Liver (tissue), 3 donors: ENCODE measurements around the gene CACNA1H.

Experiments used
- GABPA ChIP-seq, 2 donors: IDR thresholded peaks in 1 of 2; conservative IDR thresholded peaks in 1 of 2; 2 replicates each; pipeline ENCODE4 v1.6.1; 2016; ENCODE audit warnings: antibody characterized with exemption in 2 of 2, mild to moderate bottlenecking in 1 of 2, moderate library complexity in 1 of 2
- TAF1 ChIP-seq: conservative IDR thresholded peaks from 2 replicates; pipeline ENCODE4 v1.6.1; 2016; ENCODE audit warnings: antibody characterized with exemption, mild to moderate bottlenecking
- TF ChIP-seq, protein P1 (sequence below): fragments of 150-350 bp; IDR thresholded peaks from 2 replicates; pipeline ENCODE4 v1.5.1; 2017; ENCODE audit warnings: improper control_type of control experiment, low read depth, low read length; ENCODE audit not compliant: missing input control
- TF ChIP-seq, protein P2 (sequence below): IDR thresholded peaks from 2 replicates; pipeline ENCODE4 v1.6.1; 2016; ENCODE audit warnings: antibody characterized with exemption
- TF ChIP-seq, protein P3 (sequence below): IDR thresholded peaks from 2 replicates; pipeline ENCODE4 v1.6.1; 2016; ENCODE audit warnings: antibody characterized with exemption, mild to moderate bottlenecking
- TF ChIP-seq, protein P4 (sequence below): IDR thresholded peaks from 2 replicates; pipeline ENCODE4 v1.6.1; 2016; ENCODE audit warnings: antibody characterized with exemption
- donor health status: healthy.
- donor health status: healthy.

DNA sequence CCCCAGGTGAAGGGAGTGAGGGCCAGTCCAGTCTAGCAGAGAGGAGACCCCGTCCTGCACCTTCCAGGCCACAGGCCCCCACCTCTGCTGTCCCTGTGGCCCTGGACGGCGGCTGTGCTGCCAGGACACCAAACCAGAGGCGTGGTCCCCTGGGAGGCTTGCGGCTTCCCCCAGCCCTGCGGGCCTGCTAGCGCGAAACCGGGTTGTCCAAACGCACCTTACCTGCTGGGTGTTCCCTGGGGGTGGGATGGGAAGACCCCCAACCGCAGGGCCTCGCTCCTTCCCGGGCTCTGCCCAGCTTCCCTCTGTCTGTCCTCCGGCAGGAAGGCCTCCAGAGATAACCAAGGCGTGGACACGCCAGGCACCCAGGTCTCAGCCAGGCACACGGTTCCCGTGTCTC lies 19.6 kb upstream of the CACNA1H start:
- TF ChIP-seq, protein P1, sequence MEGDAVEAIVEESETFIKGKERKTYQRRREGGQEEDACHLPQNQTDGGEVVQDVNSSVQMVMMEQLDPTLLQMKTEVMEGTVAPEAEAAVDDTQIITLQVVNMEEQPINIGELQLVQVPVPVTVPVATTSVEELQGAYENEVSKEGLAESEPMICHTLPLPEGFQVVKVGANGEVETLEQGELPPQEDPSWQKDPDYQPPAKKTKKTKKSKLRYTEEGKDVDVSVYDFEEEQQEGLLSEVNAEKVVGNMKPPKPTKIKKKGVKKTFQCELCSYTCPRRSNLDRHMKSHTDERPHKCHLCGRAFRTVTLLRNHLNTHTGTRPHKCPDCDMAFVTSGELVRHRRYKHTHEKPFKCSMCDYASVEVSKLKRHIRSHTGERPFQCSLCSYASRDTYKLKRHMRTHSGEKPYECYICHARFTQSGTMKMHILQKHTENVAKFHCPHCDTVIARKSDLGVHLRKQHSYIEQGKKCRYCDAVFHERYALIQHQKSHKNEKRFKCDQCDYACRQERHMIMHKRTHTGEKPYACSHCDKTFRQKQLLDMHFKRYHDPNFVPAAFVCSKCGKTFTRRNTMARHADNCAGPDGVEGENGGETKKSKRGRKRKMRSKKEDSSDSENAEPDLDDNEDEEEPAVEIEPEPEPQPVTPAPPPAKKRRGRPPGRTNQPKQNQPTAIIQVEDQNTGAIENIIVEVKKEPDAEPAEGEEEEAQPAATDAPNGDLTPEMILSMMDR = no peak
- TF ChIP-seq GABPA (IDR thresholded peaks at IDR 0.05 in 1 of 2, conservative IDR thresholded peaks at IDR 0.05 in 1 of 2) = no peak
- TF ChIP-seq, protein P2, sequence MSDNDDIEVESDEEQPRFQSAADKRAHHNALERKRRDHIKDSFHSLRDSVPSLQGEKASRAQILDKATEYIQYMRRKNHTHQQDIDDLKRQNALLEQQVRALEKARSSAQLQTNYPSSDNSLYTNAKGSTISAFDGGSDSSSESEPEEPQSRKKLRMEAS = no peak
- TF ChIP-seq, protein P3, sequence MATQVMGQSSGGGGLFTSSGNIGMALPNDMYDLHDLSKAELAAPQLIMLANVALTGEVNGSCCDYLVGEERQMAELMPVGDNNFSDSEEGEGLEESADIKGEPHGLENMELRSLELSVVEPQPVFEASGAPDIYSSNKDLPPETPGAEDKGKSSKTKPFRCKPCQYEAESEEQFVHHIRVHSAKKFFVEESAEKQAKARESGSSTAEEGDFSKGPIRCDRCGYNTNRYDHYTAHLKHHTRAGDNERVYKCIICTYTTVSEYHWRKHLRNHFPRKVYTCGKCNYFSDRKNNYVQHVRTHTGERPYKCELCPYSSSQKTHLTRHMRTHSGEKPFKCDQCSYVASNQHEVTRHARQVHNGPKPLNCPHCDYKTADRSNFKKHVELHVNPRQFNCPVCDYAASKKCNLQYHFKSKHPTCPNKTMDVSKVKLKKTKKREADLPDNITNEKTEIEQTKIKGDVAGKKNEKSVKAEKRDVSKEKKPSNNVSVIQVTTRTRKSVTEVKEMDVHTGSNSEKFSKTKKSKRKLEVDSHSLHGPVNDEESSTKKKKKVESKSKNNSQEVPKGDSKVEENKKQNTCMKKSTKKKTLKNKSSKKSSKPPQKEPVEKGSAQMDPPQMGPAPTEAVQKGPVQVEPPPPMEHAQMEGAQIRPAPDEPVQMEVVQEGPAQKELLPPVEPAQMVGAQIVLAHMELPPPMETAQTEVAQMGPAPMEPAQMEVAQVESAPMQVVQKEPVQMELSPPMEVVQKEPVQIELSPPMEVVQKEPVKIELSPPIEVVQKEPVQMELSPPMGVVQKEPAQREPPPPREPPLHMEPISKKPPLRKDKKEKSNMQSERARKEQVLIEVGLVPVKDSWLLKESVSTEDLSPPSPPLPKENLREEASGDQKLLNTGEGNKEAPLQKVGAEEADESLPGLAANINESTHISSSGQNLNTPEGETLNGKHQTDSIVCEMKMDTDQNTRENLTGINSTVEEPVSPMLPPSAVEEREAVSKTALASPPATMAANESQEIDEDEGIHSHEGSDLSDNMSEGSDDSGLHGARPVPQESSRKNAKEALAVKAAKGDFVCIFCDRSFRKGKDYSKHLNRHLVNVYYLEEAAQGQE = no peak
- TF ChIP-seq, protein P4, sequence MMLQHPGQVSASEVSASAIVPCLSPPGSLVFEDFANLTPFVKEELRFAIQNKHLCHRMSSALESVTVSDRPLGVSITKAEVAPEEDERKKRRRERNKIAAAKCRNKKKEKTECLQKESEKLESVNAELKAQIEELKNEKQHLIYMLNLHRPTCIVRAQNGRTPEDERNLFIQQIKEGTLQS = no peak
- TF ChIP-seq TAF1 = no peak
